Esophagus squamous epithelium (tissue), 4 donors: Measurements from ENCODE around the gene RNF213.

Experiments used
- CTCF ChIP-seq, 6 experiments: fragments of 450-650 bp in 4 of 6; fragments of 200-600 bp in 2 of 6; sonication (generic) in 2 of 6; IDR thresholded peaks; one replicate each; pipeline ENCODE4 v1.5.1; 2016 to 2019; ENCODE audit warnings: antibody characterized with exemption in 6 of 6, mild to moderate bottlenecking in 4 of 6, moderate library complexity in 4 of 6
- POLR2A ChIP-seq, 4 donors: fragments of 450-650 bp; IDR thresholded peaks; one replicate each; pipeline ENCODE4 v1.6.1; 2017; ENCODE audit warnings: antibody characterized with exemption in 4 of 4, mild to moderate bottlenecking in 4 of 4, moderate library complexity in 3 of 4

DNA sequence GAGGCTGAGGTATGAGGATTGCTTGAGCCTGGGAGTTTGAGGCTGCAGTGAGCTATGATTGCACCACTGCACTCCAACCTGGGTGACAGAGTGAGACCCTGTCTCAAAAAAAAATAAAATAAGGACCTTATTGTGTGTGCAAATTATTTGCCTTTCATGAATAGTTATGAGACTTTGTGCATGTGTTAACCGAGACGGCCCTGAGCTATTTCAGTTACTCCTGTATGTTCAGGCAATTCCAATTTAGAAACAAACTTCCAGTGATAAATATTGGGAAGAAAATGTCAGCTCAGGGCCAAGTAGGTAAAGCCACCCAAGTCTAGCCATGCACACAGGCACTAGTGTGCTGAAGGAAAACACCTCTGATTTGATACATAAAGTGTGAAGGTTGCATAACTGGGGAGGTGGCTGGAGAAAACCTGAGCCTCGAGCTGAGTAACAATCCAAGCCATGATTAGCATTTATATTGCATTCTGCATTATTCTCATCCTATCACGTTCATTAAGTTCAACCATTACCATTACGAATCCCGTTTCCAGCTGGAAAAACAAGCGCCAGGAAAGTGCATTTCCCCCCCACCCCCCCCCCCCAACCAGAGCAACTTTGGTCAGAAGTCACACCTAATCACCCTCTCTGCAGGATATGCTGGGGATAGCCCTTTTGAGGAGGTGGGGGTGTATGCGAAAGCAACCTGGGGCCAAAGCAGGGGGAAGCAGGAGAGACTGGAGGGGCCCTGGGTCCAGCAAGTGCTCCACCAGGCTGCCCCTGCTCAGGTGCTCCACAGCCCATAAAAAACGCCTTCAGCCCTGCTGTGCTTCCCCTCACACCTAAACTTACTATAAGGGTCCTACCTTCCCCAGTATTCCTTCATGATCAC is 135.7 kb downstream of the RNF213 start:
- TF ChIP-seq CTCF (IDR thresholded peaks at IDR 0.05) (no peak), POLR2A (IDR thresholded peaks at IDR 0.05) (no peak)
